Fibroblast of lung (primary cell): ENCODE data around the gene PET100. TPM values are rescaled to one million over a fixed set of nuclear protein-coding genes. Genes with fewer than 3 reads are reported as not detected.

Source experiments
- DNase-seq, 2 donors: peaks; one replicate each; pipeline versions ENCODE4 v3.0.0 to v3.0.0-alpha.2; 2010; ENCODE audit warnings: low read depth in 2 of 2
- H2AFZ ChIP-seq: 2 replicates; pipeline ENCODE4 v1.5.1; 2012; ENCODE audit warnings: low read length, control low read depth, inconsistent platforms
- H3K27ac ChIP-seq: 2 replicates; pipeline ENCODE4 v1.5.1; 2011; ENCODE audit warnings: low read length, control low read depth; ENCODE audit not compliant: insufficient read depth
- H3K27me3 ChIP-seq: 2 replicates; pipeline ENCODE4 v1.5.1; 2011; ENCODE audit warnings: mild to moderate bottlenecking, low read length; ENCODE audit not compliant: control insufficient read depth, insufficient read depth
- H3K36me3 ChIP-seq: 2 replicates; pipeline ENCODE4 v1.5.1; 2011; ENCODE audit warnings: low read length; ENCODE audit not compliant: control insufficient read depth, insufficient read depth
- H3K4me1 ChIP-seq: 2 replicates; pipeline ENCODE4 v1.5.1; 2011; ENCODE audit warnings: low read length; ENCODE audit not compliant: control insufficient read depth, insufficient read depth; ENCODE audit errors: extremely low read depth
- H3K4me2 ChIP-seq: 2 replicates; pipeline ENCODE4 v1.5.1; 2011; ENCODE audit warnings: low read length, control low read depth; ENCODE audit not compliant: insufficient read depth; ENCODE audit errors: extremely low read depth
- H3K4me3 ChIP-seq, 4 experiments: fragments of 200-600 bp in 1 of 4; sonication (generic) in 1 of 4; replicated peaks in 1 of 4; 2 replicates each; pipeline ENCODE4 v1.5.1; 2011 to 2016; ENCODE audit warnings: low read length in 4 of 4, low read depth in 3 of 4, mild to moderate bottlenecking in 3 of 4, control low read depth in 2 of 4, inconsistent platforms in 1 of 4, mixed read lengths in 1 of 4; ENCODE audit not compliant: insufficient read depth in 1 of 4; ENCODE audit errors: control extremely low read depth in 1 of 4
- H3K79me2 ChIP-seq: 2 replicates; pipeline ENCODE4 v1.5.1; 2012; ENCODE audit warnings: mild to moderate bottlenecking, low read length, inconsistent platforms; ENCODE audit not compliant: control insufficient read depth, insufficient read depth
- H3K9ac ChIP-seq: 2 replicates; pipeline ENCODE4 v1.5.1; 2011; ENCODE audit warnings: mild to moderate bottlenecking, low read length, control low read depth; ENCODE audit not compliant: insufficient read depth
- H3K9me3 ChIP-seq: 2 replicates; pipeline ENCODE4 v1.5.1; 2012; ENCODE audit warnings: low read depth, low read length; ENCODE audit not compliant: control insufficient read depth, insufficient read depth
- H4K20me1 ChIP-seq: 2 replicates; pipeline ENCODE4 v1.5.1; 2011; ENCODE audit warnings: low read length; ENCODE audit not compliant: control insufficient read depth, insufficient read depth; ENCODE audit errors: extremely low read depth
- EZH2 ChIP-seq: IDR thresholded peaks from 2 replicates; pipeline ENCODE4 v1.5.1; 2012; ENCODE audit warnings: low read length, control low read depth, mild to moderate bottlenecking; ENCODE audit errors: missing control alignments
- polyA plus RNA-seq, 2 donors: library from polyadenylated mRNA; depleted of rRNA in 1 of 2; stranded (reverse) in 1 of 2; unstranded in 1 of 2; fragments of >200 nt; gene quantifications; 2 replicates each; pipeline ENCODE4 v1.2.1, GENCODE V29; 2011 to 2012; ENCODE audit warnings: missing spikeins in 1 of 2
- total RNA-seq: library from RNA; depleted of rRNA; stranded (reverse); fragments of >200 nt; gene quantifications from 2 replicates; pipeline ENCODE4 v1.2.1, GENCODE V29; 2014
- TF ChIP-seq, protein P1 (sequence below), 2 donors: IDR thresholded peaks in 1 of 2; conservative IDR thresholded peaks in 1 of 2; 1 replicate in 1 of 2; 2 replicates in 1 of 2; pipeline ENCODE4 v1.5.1; 2011 to 2012; ENCODE audit warnings: low read length in 2 of 2, control low read depth in 1 of 2, inconsistent platforms in 1 of 2, low read depth in 1 of 2, mild to moderate bottlenecking in 1 of 2

Gene PET100
- total and polyA plus RNA-seq, 2 donors (not counting 1 experiment from before 2014, with no cell fraction given) = 15.7 to 38.8 TPM

DNA sequence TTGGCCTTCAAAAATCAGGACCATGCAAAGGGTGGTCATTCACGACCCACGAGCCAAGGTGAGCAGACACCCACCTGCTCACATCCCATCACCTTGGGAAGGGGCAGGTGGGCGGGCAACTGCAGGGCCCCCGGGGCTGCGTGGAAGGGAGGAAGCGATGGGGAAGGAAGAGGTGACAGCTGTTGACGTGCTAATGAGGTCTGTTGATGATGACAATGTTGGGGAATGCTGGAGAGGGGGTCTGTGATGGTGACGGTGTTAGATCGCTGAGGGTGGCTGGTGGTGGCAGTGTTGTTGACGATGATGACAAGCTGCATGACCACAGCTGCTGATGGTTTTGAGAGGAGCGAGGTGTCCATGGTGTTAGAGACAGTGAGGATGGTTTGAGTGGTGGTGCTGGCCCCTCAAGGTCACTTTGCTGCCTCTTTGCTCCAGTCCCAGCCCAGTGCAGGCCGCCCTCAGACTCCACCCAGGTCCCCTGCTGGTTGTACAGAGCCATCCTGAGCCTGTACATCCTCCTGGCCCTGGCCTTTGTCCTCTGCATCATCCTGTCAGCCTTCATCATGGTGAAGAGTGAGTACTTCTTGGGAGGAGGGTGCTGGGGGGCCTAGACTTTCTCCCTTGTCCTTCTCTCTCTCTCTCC, 48.2 kb downstream of the PET100 start:
- no peak overlapping the region for H3K4me2 ChIP-seq
- DNase-seq = no peak
- H3K79me2 ChIP-seq = peaks cover 7% of the 10 kb centered on the region
- H2AFZ ChIP-seq = no peak overlapping the region
- no peak overlapping the region for H3K27ac ChIP-seq
- H4K20me1 ChIP-seq = no peaks in the 10 kb centered on the region
- peaks cover 4% of the 10 kb centered on the region for H3K36me3 ChIP-seq
- H3K4me3 ChIP-seq = no peak overlapping the region
- no peaks in the 10 kb centered on the region for H3K9me3 ChIP-seq
- H3K4me1 ChIP-seq = no peaks in the 10 kb centered on the region
- H3K9ac ChIP-seq = no peak overlapping the region
- H3K27me3 ChIP-seq = peaks cover 2% of the 10 kb centered on the region
- TF ChIP-seq EZH2 = no peak
- TF ChIP-seq, protein P1, sequence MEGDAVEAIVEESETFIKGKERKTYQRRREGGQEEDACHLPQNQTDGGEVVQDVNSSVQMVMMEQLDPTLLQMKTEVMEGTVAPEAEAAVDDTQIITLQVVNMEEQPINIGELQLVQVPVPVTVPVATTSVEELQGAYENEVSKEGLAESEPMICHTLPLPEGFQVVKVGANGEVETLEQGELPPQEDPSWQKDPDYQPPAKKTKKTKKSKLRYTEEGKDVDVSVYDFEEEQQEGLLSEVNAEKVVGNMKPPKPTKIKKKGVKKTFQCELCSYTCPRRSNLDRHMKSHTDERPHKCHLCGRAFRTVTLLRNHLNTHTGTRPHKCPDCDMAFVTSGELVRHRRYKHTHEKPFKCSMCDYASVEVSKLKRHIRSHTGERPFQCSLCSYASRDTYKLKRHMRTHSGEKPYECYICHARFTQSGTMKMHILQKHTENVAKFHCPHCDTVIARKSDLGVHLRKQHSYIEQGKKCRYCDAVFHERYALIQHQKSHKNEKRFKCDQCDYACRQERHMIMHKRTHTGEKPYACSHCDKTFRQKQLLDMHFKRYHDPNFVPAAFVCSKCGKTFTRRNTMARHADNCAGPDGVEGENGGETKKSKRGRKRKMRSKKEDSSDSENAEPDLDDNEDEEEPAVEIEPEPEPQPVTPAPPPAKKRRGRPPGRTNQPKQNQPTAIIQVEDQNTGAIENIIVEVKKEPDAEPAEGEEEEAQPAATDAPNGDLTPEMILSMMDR (conservative IDR thresholded peaks at IDR 0.05 in 1 of 2, IDR thresholded peaks at IDR 0.05 in 1 of 2; ENCODE audit: low read depth in 1 of 2, low read length in 2 of 2) = no peak

DNA sequence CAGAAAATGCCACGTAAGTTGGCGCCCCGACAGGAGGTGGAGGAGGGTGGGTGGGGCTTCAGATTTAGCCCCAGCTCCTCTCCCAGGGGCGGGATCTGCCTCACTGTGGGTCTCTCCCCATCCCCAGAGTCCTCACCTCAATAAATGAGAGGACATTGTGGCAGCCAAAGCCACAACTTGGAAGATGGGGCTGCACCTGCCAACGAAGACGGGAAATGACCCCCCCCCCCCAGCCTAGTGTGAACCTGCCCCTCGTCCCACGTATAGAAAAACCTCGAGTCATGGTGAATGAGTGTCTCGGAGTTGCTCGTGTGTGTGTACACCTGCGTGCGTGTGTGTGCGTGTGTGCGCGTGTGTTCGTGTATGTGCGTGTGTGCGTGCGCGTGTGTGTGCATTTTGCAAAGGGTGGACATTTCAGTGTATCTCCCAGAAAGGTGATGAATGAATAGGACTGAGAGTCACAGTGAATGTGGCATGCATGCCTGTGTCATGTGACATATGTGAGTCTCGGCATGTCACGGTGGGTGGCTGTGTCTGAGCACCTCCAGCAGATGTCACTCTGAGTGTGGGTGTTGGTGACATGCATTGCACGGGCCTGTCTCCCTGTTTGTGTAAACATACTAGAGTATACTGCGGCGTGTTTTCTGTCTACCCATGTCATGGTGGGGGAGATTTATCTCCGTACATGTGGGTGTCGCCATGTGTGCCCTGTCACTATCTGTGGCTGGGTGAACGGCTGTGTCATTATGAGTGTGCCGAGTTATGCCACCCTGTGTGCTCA, 49.6 kb downstream of the PET100 start:
- Histone ChIP-seq H2AFZ (no peak overlapping the region), H3K79me2 (peaks cover 7% of the 10 kb centered on the region), H3K4me2 (no peak overlapping the region), H4K20me1 (no peaks in the 10 kb centered on the region), H3K27me3 (peaks cover 2% of the 10 kb centered on the region), H3K4me1 (no peaks in the 10 kb centered on the region), H3K4me3 (no peak overlapping the region), H3K9ac (no peak overlapping the region), H3K27ac (no peak overlapping the region), H3K36me3 (peaks cover 4% of the 10 kb centered on the region), H3K9me3 (no peaks in the 10 kb centered on the region)
- DNase-seq = no peak
- TF ChIP-seq EZH2 = no peak
- TF ChIP-seq, protein P1 (conservative IDR thresholded peaks at IDR 0.05 in 1 of 2, IDR thresholded peaks at IDR 0.05 in 1 of 2; ENCODE audit: low read depth in 1 of 2, low read length in 2 of 2) = no peak

DNA sequence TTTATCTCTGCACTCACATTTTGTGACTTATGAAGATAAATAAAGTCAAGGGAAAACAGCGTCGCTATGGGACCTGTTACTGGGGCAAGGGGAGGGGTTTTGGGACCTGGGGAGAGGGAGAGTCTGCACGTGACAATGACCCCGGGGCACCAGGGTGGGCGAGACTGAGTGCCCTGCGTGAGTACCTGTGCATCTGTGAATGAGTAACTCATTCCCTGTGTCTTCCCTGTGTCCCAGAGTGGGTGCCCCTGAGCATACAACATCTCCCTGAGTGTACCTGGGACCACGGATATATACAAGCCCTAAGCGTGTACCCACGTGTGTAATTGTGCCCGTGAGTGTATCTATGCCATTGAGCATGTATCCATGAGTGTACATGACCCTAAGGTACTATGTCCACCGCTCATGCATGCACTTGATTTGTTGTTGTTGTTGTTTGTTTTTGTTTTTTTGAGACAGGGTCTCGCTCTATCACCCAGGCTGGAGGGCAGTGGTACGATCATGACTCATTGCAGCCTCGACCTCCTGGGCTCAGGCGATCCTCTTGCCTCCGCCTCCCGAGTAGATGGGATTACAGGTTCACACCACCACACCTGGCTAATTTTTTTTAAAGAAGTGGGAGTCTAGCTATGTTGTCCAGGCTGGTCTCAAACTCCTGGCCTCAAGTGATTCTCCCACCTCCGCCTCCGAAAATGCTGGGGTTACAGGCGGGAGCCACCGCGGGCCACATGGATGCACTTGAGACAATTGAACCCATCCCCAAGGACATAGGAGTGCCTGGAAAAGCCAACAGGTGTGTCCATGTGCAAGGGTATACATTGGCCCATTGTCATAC, 50.4 kb downstream of the PET100 start:
- H3K27ac ChIP-seq = no peak overlapping the region
- H3K4me1 ChIP-seq = no peaks in the 10 kb centered on the region
- H3K9ac ChIP-seq = no peak overlapping the region
- peak overlapping the region; percentile 57 for H2AFZ ChIP-seq
- H3K79me2 ChIP-seq = peaks cover 7% of the 10 kb centered on the region
- no peaks in the 10 kb centered on the region for H4K20me1 ChIP-seq
- H3K27me3 ChIP-seq = peaks cover 2% of the 10 kb centered on the region
- DNase-seq = no peak
- H3K4me3 ChIP-seq = peak overlapping the region in 2 of 4 experiments; percentile 30 to 46
- peak overlapping the region; percentile 67 for H3K4me2 ChIP-seq
- TF ChIP-seq, protein P1 (conservative IDR thresholded peaks at IDR 0.05 in 1 of 2, IDR thresholded peaks at IDR 0.05 in 1 of 2; ENCODE audit: low read depth in 1 of 2, low read length in 2 of 2) = no peak
- no peak for TF ChIP-seq EZH2
- H3K9me3 ChIP-seq = no peaks in the 10 kb centered on the region
- peaks cover 4% of the 10 kb centered on the region for H3K36me3 ChIP-seq
